HG03196 (cell line): ENCODE measurements around the gene CPB2.

Experiments
- ATAC-seq: cut with Tn5 transposase; IDR thresholded peaks from one replicate; pipeline ENCODE4 v1.9.1; 2021; ENCODE audit not compliant: unreplicated experiment

The CPB2 gene

DNA sequence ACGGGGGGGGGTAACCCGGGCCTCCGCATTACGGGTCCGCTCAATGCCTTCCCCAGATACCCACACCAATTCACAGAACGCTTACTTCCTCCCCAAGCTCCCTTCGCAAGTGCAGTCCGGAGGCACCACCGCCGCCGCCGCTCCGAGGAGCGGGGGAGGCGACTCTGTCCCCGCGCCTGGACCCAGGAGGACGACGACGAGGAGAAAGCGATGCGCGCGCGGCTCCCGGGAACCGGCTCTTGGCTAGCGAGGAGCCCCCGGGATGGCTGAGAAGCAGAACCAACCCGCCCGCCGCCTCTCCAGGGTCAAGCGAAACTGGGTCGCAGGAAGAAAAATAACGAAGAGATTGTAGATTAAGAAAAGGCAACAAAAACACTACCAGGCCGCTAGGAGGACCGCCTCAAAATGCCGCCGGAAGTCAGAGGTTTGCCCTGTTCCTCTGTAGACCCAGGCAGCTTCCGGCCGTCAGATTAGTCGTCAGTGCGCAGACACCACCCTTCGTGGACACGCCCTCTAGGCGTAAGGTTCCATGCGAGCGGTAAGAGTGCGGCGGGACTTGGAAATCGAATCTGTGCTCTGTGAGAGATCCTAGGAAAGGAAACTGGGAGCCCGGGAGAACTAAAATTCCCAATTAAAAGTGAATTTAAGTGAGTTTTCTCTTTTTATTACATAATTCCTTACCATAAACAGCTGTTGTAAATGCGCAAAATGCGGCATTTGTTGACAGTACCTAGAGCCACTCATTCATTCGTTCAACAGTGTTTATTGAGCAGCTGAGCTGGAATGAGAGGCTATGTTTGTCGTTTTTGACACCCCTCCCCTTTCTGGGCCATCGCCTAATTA lies 52.3 kb downstream of the CPB2 start, which contains the start of gene ZC3H13:
ZC3H13 (minus strand) TSS at position 428 of the 843 bp plus-strand sequence. CDS start 7,239 bp downstream, outside the sequence.
- peak; percentile 99 for ATAC-seq

- ATAC-seq = peak; percentile 14
Measured at GRCh38 chr13:46051968-46052318, 52.9 kb downstream of the CPB2 start.

- ATAC-seq = no peak
Measured at GRCh38 chr13:46050771-46051170, 54.1 kb downstream of the CPB2 start.

DNA sequence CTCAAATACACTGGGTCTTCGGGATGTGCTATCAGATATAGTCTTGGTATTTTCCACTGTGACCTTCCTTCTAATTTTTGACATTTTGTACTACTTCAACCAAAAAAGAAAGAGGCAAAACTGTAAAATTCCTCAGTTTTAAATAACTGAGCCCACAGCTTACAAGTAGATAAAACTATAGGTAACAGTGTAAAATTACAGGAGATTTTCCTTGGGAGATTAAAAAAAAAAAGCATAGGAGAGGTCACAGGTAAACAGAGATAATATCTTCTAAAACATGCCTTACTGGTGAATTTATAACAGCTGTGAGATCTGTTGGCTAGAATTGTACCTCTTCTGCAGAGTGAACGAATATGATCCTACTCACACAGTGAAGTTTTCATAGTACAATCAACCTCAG lies 59.4 kb downstream of the CPB2 start:
- no peak for ATAC-seq

DNA sequence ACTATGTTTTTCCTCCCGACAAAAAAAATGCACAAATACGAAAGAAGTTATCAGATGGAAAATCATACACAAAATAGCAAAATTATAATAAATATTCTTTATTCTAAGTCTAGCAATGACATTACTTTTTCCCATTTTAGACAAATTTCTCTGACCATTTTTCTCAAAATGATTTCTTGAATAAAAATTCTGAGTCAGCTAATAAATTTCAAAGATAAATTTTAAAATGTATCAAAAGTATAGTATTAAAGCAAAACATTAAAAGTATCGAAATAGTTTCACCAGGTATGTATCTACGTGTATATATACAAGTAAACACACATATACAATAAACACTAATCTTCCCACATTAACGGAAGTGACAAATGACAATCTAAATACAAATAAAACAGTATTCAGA lies 61.2 kb downstream of the CPB2 start:
- ATAC-seq = no peak

GRCh38 chr13:46041419-46041839 lies 63.4 kb downstream of the CPB2 start:
- ATAC-seq = no peak

DNA sequence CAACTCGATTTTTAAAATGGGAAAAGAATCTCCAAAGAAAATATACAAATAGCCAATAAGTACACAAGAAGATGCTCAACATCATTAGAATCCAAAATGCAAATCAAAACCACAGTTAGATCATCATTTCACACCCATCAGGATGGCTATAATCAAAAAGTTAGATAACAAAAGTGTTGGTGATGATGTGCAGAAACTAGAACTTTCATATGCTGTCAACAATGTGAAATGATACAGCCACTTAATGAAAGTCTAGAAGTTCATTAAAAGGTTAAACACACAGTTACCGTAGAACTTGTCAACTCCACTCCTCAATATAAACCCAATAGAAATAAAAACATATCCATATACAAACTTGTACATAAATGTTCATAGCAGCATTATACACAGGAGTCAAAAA lies 64.1 kb downstream of the CPB2 start:
- ATAC-seq = no peak

DNA sequence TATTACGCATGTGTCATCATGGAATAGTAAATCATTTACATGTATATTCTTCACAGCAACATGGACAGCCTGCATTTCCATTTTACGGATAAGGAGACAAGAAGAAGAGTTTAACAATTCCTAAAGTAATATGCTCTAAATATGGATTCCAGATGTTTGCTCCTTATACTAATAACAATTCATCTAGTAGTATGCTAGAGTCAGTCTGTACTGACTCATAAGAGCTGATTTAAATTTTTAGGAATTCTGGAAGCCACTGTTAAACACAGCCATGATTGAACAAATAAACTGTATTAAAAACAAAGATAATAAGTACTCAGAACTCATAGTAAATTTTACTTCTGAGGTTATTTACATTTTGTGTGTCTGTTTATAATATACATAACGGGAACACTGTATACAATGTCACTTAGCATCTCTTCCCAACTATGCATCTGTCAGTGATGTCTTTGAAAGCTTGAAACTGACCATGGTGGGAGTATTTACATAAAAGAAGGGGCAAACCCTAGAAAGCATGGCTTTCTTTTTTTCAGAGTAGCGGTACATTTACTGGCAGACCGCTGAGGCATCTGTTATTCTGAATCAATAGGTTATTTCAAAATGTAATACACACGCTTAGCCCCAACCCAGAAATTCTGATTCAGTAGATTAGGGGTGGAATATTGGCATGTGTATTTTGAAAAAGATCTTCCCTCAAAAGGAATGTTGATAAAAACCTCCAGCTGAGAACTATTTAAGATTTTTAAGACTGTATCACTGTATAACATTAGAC lies 65.2 kb downstream of the CPB2 start:
- no peak for ATAC-seq

DNA sequence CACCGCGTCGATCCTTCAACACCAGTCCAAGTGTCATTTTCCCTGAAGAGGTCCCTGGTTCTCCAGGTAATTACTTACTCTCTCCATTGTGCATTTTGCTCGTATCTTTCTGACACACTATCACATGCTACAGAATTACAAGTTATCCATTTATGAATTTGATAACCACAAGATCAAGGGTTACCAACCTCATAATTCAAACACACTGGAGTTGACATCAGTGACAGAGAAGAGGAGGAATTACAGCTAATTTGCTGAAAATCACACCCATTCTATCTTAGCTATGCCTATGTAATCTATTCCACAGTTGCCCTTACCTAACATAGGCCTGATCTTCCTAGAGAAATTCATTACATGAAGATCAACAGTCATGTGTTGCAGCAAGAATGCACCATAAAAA lies 66.5 kb downstream of the CPB2 start:
- ATAC-seq = no peak

DNA sequence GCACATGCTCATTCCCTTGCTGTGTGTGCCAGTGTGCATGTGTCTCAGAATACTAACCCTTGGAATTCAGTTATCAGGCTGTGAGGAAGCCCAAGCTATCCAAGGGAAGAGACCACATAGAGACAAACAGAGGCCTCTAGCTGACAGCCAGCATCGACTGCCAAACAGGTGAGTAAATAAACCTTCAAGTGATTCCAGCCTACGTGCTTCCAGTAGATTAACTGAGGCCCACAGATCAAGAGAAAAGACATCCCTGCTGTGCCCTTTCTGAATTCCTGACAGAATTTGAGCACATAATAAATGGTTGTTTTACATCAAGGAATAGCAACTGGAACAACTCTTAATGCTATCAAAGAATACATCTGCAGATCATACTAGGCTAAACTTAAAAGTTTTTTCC lies 69.8 kb downstream of the CPB2 start:
- no peak for ATAC-seq

- ATAC-seq = no peak
Measured at GRCh38 chr13:46032341-46032740, 72.5 kb downstream of the CPB2 start.

DNA sequence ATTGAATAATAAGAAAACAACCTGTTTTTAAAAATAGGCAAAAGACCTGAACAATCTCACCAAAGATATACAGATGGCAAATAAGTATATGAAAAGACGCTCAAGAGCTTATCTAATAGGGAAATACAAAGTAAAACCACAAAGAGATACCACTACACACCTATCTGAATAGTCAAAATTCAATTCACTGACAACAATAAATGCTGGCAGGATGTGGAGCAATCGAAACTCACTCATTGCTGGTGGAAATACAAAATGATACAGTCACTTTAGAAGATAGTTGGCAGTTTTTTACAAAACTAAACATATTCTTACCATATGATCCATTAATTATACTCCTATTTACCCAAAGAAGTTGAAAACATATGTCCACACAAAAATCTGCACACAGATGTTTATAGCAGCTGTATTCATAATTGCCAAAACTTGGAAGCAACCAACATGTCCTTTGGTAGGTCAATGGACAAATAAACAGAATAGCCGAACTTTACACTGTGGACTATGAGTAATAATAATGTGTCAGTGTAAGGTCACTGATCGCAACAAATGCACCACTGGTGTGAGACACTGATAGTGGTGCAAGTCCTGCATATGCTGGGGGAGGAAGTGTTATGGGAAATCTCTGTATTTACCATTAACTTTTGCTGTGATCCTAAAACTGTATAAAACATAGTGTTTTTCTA lies 73.1 kb downstream of the CPB2 start:
- no peak for ATAC-seq

- no peak for ATAC-seq
Measured at GRCh38 chr13:46025157-46025556, 79.7 kb downstream of the CPB2 start.

DNA sequence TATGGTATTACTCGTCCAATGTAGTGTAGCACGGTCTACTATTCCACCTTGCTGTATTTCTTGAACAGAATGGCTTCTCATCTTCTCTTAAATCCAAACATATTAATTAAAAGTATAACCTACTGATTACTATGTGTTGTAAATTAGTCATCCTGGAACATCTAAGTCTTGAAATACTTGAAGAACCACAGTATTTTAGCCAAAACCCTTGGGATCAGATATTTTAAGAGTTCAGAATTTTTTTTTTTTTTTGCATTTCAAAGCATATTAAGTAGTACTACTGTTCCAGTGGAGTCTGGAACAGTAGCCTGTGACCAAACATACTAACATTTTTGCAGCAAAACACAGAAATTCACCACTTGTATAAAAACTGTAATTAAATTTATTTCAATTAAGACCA lies 82.4 kb downstream of the CPB2 start:
- no peak for ATAC-seq

GRCh38 chr13:46016216-46016615 lies 88.6 kb downstream of the CPB2 start:
- no peak for ATAC-seq

DNA sequence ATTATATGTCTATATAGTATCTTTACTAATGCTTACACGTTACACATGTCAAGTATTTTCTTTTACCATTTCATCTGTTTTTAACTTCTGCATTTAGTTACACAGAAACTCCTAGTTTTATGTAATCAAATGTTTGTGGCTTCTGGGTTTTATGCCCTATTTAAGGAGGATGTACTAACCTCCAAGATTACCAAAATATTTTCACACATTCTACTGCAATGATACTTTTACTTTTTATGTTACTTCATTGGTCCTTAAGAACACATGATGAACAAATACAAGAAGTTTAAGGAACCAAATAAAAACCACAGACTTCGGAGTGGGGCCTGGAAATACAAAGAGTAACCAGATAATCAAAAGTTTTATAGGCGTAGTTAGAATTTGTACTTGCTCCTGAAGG lies 89.5 kb downstream of the CPB2 start:
- no peak for ATAC-seq

DNA sequence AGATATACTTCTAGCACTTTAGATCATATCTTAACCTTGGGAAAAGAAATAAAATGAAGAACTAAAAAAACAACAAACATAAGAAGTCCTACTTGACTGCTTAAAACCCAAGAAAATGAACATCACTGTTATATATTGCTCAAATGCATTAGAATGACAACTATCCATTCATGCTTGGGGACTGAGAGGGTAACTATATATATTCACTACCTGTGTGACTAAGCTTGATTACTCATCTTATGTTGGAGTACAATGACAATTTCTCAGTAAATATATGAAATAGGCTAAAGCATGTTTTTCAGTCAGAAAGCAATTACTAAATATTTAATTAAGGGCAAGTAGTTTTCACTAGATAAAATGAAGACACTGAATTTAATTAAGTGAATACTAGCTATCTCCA lies 92.4 kb downstream of the CPB2 start:
- ATAC-seq = no peak

- no peak for ATAC-seq
Measured at GRCh38 chr13:46010148-46010547, 94.7 kb downstream of the CPB2 start.

GRCh38 chr13:46008631-46009030 lies 96.2 kb downstream of the CPB2 start:
- ATAC-seq = no peak

- no peak for ATAC-seq
Measured at GRCh38 chr13:46006688-46007452, 98.0 kb downstream of the CPB2 start.

GRCh38 chr13:46004491-46004890 lies 100.3 kb downstream of the CPB2 start:
- ATAC-seq = no peak
